ENCODE data around the gene JAKMIP2.
"Not testable (repeated sequence)": the region's sequence is repeated elsewhere in the genome, so short reads cannot be mapped to it uniquely, and the experiment has no call there.

GRCh38 chr5:147721191-147721960 is 61.2 kb downstream of the JAKMIP2 start:
- TF ChIP-seq CTCF (IDR thresholded peaks at IDR 0.05 in 8 of 11, conservative IDR thresholded peaks at IDR 0.05 in 3 of 11); POLR2A (IDR thresholded peaks at IDR 0.05): not testable (repeated sequence)

Data from spleen (tissue), 7 donors.